Bone marrow (tissue), 2 donors: ENCODE data around the gene STK10.
A peak's percentile ranks its signal among the peaks of the same experiment; 100 is the strongest.
"Not testable (repeated sequence)": the region's sequence is repeated elsewhere in the genome, so short reads cannot be mapped to it uniquely, and the experiment has no call there.

Source experiments
- DNase-seq, 2 donors: peaks; one replicate each; lab custom pipeline; 2025; lab: John Stamatoyannopoulos, UW

The STK10 gene

DNA sequence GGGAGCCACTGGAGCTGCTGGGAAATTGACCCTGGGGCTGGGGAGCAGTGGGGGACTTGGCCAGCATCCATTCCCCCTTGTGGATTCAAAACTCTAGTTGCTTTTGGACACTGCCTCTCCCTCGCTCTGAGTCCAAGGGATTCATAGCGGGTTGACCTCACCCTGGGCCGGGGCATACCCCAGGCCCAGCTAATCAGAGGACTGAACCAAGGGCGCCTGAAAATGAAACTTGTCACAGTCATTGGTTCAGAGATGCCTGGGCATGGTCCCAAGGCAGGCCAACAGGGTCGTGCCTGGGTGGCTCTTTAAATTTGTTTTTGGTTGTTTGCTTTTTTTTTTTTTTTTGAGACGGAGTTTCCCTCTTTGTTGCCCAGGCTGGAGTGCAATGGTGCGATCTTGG is 22.6 kb downstream of the STK10 start:
- DNase-seq: no peak

DNA sequence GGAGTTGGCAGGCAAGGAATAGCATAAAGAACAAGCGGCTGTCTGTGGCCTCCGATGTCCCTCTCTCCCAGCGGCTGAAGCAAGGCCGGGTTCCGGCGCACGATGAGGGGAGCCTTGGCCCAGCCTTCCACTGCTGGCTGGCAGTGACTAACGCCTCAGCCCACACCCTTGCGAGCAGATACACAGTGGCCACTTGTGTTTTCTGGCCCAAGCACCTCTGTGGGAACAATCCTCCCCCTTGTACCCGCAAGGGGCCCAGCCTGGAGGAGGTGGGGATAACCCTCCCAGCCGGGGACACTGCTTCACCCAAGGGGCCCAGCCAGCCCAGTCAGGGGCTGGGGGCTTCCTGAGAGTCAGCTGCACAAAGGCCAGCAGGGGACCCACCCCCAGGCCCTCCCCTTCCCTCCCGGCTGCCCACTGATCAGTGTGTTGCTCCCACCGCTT is 23.2 kb downstream of the STK10 start:
- no peak for DNase-seq

DNA sequence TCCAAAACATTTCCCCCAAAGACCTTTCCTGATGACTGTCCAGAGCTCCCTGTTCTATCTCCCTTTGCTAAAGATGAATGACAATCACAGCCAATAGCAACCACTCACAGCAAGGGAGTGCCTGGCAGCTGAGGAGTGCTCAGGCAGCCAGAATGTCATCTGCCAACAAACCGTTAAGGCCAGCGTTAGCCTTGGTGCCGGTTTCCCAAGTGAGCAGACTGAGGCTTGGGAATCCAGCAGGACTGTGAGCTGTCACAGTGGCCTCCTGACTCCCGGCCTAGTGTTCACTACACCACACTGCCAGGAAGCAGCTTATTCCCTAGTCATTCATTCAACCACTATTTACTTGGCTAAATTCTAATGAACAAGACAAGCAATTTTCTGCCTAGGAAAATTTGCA is 24.7 kb downstream of the STK10 start:
- no peak for DNase-seq

DNA sequence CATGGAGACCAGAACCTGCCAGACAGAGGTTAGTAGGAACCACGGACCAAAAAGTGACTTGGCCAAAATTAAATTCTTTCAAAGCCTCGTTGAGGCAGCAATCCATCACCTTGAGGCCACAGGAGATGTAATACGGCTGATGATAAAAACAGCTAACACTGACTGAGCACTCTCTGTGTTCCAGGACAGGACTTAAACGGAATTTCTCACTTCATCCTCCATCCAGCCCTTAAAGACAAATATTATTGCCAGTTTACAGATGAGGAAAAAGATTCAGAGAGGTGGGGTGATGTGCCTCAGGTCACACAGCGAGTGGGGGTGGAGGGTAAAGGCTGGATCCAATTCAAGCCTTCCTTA is 25.1 kb downstream of the STK10 start:
- no peak for DNase-seq

DNA sequence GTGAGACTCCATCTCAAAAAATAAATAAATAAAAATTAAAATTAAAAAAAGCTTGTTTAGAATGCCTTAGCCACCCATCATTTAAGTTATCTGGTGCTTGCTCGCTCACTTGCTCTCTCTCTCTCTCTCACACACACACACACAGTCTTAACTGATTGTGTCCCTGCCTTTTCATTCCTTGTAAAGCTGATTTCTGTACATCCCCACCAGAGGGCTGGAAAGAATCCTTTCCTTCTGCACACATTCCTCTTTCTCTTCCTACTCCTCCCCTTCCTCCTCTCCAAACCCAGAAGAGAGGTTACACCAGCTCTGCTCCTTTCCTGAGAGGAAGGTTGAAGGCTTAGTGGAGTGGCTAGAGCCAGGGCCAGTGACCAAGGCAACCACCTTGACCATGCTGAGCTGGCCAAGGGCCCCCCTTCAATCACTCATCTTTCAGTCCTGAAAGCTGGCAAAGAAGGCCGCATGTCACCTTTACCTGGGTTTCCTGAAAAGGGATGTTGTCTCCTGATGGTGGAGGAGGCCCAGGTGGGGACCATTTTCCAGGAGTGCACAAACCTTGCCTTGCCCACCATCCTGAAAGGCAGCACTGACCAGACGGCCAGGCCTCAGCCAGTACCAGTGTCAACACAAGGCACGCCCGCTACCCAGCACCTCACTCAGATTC is 25.6 kb downstream of the STK10 start:
- no peak for DNase-seq

DNA sequence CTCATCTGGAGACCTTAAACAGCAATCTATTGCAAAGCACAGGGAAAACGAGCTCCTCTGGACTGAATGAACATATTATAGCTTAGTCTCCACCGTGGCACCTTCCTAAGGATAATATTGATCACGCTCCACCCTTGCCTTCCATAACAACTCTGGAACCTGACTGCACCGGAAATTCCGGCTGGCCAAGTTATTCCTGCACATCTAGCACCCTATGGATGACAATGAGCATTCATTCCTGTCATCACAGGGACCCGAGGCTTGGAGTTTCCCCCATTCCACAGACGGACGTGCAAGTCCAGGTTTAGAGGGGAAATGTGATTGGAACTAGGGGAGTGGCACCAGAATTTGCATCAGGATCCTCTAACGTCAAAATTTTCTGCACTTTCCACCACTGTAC is 27.5 kb downstream of the STK10 start:
- DNase-seq: no peak

DNA sequence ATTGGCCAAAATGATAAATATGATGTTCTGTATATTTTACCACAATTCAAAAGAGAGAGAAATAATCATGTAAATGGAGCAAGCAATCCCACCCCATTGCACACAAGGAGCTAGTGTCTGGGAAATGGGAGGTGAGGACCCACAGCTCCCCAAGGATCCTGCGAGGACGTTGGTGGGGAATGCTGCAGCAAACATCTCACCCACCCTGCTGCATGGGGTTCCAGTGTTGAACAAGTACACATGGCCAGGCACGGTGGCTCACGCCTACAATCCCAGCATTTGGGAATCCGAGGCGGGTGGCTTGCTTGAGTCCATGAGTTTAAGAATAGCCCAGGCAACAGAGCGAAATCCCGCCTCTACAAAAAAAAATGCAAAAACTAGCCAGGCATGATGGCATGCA is 29.0 kb downstream of the STK10 start:
- no peak for DNase-seq

DNA sequence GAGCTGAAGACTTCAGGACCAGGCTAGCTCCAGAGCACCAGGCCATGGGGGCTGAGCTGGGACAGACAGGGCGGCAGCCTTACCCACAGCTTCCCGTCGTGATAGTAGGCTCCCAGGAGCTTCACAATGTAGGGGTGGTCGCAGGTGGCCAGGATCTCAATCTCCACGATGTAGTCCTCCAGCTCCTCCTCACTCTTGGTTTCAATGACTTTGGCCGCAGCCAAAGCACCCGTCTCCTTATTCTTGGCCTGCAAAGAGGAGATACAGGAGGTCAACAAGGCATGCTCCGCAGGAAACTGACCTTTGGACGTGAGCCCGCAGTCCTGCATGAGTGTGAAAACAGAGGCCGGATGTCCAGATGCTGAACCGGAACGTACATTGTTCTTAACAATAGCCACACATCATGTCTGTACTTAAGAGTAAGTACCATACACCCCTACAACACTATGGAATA is 31.5 kb downstream of the STK10 start:
- DNase-seq: no peak

DNA sequence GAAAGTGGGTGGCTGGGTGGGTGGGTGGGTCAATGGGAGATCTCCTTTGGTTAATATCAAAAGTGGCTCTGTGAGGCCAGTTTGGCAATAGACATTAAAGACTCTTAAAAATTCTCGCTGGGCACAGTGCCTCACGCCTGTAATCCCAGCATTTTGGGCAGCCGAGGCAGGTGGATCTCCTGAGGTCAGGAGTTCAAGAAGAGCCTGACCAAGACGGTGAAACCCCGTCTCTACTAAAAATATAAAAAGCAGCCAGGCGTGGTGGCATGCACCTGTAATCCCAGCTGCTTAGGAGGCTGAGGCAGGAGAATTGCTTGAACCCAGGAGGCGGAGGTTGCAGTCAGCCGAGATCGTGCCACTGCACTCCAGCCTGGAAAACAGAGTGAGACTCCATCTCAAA is 32.9 kb downstream of the STK10 start:
- not testable (repeated sequence) for DNase-seq

DNA sequence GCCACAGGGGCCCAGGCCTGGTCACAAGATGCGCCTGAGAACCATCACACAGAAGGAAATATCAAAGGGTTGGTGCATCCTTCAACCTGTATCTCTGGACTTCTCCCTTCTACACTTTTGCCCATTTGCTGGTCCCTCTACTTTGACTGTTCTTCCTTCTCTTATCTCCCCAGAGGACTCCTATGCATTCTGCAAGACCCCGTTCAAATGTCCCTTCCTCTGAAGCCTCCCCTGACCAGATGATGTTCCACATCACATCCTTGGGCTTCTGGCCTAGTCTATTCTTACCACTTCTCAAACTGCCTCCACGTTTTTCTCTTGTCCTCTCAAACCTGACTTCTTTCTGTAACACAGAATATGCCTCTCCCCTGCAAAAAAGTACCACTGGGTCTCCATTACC is 34.3 kb downstream of the STK10 start:
- DNase-seq: no peak

DNA sequence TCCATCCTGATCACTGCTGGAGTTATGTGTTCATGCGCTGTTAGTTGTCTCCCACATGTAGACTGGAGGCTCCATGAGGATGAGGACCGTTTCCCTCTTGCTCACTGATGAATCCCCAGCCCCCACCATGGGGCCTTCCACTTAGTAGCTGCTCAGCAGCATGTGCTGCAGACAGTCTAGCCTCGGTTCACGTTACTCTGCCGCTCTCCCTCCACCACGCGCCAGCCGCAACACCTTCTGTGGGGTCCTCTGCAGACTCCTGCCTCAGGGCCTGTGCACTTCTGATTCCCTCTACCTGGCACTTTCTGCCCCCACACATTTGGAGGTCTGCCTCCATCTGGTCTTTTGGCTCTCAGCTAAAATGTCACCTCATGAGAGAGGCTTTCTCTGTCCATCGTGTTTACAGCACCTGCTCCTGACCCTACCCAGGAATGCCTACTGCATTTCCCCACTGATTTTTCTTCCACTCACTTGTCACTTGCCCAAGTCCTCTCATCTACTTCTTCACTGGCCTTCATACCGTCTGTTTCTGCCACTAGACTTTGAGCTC is 36.3 kb downstream of the STK10 start:
- DNase-seq: no peak

DNA sequence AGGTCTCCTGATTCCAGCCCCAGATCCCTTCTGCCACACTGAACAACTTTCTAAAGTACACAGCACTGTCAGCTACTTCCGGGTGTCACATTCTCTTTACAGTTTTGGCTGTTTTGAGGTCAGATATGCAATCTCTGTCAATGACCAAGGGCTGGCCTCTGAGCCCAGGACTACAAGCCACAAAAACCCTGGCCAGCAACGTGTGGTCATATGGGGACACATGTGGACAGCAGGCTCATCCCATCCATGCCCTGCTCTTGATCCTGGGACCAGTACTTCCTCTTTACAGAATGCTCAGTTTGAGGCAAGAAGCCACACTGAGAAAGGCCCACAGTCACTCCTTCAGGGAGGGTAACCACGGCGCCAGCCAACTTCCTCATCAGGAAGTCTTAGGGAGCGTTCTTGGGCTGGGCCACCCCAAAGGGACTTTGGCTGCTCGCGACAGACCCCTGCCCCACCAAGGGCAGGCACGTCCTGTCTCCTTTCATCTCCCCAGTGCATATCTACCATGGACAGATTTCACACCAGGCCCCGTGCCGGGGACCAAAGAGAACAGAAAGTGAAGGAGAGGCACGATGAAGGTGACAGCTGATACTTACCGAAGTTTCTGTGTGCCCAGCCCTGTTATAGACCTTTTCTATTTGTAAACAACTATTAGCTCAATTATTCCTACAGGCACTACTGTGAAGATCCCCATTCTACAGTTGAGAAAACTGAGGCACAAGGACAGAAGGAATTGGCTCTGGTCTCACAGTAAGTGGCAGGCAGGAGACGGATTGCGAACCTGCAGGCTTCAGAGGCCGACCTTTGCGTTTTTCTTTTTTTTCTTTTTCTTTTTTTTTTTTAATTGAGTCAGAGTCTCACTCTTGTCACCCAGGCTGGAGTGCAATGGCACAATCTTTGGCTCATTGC is 37.3 kb downstream of the STK10 start:
- peak; percentile 53 to 81 for DNase-seq

DNA sequence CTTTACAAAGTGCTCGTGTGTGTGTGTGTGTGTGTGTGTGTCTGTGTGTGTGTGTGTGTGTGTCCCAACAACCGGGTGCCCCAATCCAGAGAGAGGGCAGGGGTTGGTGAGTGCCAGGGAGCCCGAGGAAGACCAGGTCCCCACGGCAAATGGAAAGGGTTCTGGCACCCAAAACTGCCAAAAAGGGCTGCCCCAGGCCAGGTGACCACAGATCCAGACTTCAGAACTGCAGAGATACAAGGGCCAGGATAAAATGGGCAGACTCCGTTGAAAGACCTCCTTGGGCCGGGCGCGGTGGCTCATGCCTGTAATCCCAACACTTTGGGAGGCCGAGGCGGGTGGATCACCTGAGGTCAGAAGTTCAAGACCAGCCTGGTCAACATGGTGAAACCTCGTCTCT is 38.5 kb downstream of the STK10 start:
- not testable (repeated sequence) for DNase-seq

DNA sequence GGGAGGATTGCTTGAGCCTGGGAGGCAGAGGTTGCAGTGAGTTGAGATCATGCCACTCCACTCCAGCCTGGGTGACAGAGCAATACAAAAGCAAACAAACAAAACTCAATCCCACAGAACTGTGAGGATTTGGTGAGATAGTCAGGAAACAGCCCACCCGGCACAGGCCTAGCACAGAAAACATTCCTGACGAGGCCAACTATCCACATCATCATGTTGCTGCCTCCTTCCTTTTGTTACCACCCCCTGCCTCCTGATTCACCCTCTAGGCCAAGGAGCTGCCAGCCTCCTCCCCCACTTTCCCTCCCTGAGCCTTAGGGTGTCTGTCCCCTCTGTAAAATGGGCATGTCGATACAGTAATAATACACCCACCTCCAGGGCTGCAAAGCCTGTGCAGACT is 39.0 kb downstream of the STK10 start:
- no peak for DNase-seq

DNA sequence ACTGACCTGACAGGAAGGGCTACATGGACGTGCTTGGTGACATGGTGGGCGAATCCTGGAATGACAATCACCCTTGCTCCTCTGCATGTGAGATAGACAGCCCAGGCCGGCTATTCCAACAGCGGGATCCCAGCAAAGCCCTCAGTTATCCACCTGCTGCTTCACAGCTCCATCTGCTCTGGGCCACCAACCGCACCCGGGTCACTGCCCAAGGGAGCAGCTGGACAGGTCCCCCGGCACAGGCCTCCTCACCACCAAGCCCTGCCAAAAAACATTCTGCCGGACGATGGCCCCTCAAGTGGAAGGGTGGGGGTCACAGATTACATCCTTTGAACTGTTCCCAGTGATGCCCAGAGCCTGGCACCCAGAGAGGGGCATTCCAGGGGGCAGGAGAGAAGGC is 39.6 kb downstream of the STK10 start:
- no peak for DNase-seq

DNA sequence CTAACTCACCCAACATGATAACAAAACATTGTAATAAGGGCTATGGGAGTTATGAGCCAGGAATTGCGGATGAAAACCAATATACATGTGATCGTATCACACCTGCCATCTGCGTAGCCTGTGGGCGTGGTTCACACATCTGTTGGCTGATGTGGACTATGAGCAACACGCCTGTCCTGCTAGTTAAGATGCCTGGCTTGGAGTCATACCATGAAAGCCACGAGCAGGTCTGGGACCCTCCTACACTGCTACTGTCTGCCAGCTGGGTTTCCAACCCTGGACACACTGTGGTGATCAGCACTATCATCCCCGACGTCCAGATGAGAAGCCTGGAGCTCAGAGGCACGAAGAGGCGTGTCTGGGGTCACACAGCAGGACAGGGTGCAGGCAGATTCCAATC is 40.2 kb downstream of the STK10 start:
- DNase-seq: no peak

DNA sequence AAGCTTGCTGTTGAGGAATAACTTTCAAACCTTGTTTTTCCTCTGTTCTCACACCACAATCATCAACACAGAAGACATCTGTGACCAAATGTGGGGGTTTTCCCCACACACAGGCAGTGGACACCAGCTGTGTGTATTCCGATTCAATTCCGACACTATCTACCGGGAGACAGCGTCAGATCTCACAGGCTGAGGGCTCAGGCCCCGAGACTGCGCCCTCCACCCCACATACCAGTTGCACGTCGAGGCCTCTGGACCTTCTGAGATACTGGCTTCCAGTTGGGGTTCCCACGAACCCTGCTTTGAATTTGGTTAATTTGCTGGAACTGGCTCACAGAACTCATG is 41.3 kb downstream of the STK10 start:
- no peak for DNase-seq

DNA sequence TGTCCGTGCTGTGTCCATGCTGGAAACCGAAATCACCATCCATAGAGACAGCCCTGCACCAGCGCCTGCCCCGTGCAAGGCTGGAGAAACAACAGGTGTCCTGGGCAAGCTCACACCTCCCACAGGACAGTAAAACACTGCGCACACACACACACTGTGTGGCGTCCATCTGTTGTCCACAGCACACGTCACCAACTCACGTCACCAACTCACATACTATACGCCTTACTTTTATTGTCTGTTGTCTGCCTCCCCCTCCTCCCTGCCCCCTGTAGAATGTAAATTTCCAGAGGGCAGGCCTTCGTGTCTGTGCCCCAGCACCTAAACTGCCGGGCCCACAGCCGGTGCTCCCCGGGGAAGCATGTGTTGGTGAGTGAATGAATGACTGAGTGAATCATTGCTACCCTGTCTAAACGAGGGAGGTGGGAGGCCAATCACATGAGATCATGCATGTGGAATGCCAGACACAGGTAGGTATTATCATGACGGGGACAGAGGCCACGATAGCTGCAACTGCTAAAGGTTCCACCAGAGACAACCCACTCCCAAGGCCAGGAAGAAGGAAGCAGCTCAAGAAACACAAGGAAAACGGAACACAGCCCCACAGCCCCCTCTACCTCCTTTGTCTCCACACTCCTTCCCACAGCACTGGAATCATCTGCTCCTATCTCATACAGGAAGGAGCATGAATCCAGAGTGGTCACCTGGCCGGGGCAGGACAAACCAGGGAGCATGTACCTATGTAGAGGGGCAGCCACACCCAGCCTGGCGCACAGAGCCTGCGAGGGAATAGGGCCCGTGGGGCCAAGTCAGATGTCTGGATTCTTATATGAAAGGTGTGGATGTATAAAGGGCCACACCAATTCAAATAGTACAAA is 41.9 kb downstream of the STK10 start:
- DNase-seq: no peak

DNA sequence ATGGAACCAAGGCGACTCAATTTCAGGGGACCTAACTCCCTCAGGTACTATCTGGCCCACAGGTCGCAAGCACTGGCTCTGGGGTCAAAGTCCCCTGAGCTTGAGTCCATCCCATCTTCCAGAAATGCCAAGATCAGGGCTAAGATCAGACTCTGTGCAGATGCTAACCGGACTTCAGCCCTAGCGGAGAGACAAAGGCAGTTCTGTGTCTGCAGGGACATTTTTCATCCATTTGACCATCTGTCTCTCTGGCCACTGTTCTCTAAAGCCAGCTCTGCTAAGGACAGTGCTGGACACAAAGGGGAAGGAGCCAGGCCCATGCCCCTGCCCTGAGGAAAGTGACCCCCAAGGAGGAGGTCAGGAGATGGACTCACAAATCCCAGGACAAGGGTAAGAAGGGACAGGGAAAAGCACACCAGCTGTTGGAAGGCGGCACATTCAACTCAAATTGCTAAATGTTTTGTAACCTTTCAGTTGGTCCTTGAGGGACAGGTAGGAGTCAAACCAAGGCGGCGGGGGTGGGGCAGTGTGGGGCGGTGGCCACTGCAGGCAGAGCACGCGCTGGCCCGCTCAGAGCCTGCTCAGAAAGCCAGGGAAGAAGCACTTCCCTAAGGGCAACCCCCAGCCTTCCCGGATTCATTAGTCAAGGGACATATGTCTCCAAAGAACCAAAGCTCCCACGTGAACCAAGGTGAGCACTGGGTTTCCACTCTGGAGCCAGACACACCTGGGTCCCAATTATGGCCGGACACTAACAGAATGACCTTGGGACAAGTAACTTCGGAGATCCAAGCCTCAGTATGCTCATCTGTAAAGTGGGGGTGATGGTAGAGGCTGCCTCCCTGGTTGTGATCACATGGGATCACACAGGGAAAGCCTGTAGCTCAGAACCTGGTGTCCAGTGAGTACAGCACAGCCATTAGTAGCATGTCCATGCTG is 42.8 kb downstream of the STK10 start:
- DNase-seq: no peak

DNA sequence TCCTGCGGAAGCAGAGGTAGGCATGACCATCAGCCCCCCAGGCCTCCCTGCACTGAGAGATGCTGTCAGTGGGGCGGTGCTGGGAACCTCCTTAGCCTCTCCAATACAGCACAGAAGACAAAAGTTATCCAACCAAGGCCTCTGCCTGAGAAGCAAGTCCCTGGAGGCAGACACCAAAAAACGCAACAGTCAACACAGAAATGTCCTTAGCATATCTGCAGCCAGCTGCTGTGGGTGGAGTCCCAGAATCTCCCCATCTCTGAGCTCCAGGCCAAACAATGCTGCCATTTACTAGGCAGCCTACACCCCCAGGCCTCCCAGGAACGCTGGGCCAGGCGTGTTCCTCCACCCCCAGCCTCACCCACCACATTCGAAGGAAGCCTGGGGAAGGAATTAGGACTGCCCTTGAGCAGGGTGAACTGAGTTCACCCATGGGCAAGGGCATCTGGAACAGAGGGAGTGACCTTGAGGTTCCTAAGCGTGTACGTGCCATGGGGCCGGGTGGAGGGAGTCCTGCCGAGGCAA is 43.7 kb downstream of the STK10 start:
- no peak for DNase-seq

DNA sequence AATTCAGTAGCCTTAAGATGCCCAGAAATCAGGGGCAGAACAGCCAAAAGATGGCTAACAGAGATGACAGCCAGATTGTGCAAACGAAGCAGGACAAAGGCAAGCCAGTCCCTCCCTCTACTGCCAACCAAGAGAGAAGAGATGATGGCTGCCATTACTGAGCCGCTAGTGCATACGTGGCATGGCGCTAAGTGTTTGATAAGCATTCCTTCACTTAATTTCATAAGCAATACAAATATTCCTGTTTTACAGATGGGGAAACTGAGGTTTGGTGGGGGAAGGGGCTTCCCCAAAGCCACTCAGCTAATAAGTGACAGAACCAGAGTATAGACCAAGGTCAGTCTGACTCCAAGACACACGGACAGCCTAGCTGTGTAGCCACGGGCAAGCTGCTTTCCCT is 44.1 kb downstream of the STK10 start:
- no peak for DNase-seq
